ENCODE results near the gene SLC8A1. TPM values are rescaled to one million over a fixed set of nuclear protein-coding genes. Genes with fewer than 3 reads are reported as not detected.

Gene SLC8A1
- total and polyA plus RNA-seq, 10 of the 15 experiments (the other 5 are each of a cell fraction or from before 2014, with no cell fraction given), result under 0.01 to 1.2 (median 0.01) TPM; not detected in 3

- intact Hi-C loops (cut with micrococcal nuclease; ENCODE audit: unreplicated experiment), result no loop called here
- ATAC-seq, result no peak
- Histone ChIP-seq H3K9me3 (replicated peaks; ENCODE audit: control insufficient read depth, insufficient read depth, low read length) (no peaks in the 10 kb centered on the region), H3K4me2 (ENCODE audit: control insufficient read depth, insufficient read depth) (no peak overlapping the region), H3K27me3 (replicated peaks in 1 of 2; ENCODE audit: control insufficient read depth in 2 of 2, insufficient read depth in 2 of 2, low read length in 1 of 2) (no peaks in the 10 kb centered on the region; a peak in 2 of 4 replicates), H3K79me2 (ENCODE audit: control insufficient read depth, insufficient read depth, low read length) (no peaks in the 10 kb centered on the region), H4K20me1 (ENCODE audit: control insufficient read depth, insufficient read depth) (no peaks in the 10 kb centered on the region), H3K9ac (ENCODE audit: control insufficient read depth, insufficient read depth, low read length) (no peak overlapping the region), H3K4me1 (ENCODE audit: control insufficient read depth, insufficient read depth, low read length) (no peaks in the 10 kb centered on the region), H2AFZ (ENCODE audit: control insufficient read depth, low read depth, low read length) (no peak overlapping the region), H3K36me3 (ENCODE audit: control insufficient read depth in 2 of 2, insufficient read depth in 2 of 2, low read length in 1 of 2) (no peaks in the 10 kb centered on the region), H3K4me3 (no peak overlapping the region), H3K27ac (ENCODE audit: control insufficient read depth, insufficient read depth) (no peak overlapping the region)
- TF ChIP-seq IRF4 (IDR thresholded peaks at IDR 0.05; ENCODE audit: low read depth, low read length) (no peak), RFX5 (IDR thresholded peaks at IDR 0.05; ENCODE audit: low read depth, low read length) (no peak), SMAD5 (IDR thresholded peaks at IDR 0.05; ENCODE audit: low read depth) (no peak), FOS (IDR thresholded peaks at IDR 0.05; ENCODE audit: borderline replicate concordance, extremely low read depth, insufficient read length) (no peak)
- POLR2A ChIA-PET, result no interaction called here
- in situ Hi-C loops (cut with MboI), result no loop called here
- no peak for DNase-seq (ENCODE audit: low read depth, low spot score)
- BruUV-seq (replicated peaks), result no TSS peak
- SMC1A ChIA-PET (ENCODE audit: uncharacterized antibody, unreplicated experiment), result interaction anchor here (1.3 kb wide), 2 partner anchors 9 to 13 kb away, joined by 3 to 6 read pairs; no protein-coding TSS in a partner anchor
- CTCF ChIA-PET, result no interaction called here
- RAD21 ChIA-PET (ENCODE audit: unreplicated experiment), result no interaction called here
- FAIRE-seq, result no peak
Observed at GRCh38 chr2:40144022-40144421, 307.9 kb downstream of the SLC8A1 start.

GRCh38 chr2:40138314-40138713 lies 313.6 kb downstream of the SLC8A1 start:
- Histone ChIP-seq H3K9me3 (replicated peaks; ENCODE audit: control insufficient read depth, insufficient read depth, low read length) (no peaks in the 10 kb centered on the region), H3K79me2 (ENCODE audit: control insufficient read depth, insufficient read depth, low read length) (no peaks in the 10 kb centered on the region), H2AFZ (ENCODE audit: control insufficient read depth, low read depth, low read length) (no peak overlapping the region), H3K4me3 (no peak overlapping the region), H3K27me3 (replicated peaks in 1 of 2; ENCODE audit: control insufficient read depth in 2 of 2, insufficient read depth in 2 of 2, low read length in 1 of 2) (no peaks in the 10 kb centered on the region; a peak in 2 of 4 replicates), H3K36me3 (ENCODE audit: control insufficient read depth in 2 of 2, insufficient read depth in 2 of 2, low read length in 1 of 2) (no peaks in the 10 kb centered on the region), H3K27ac (ENCODE audit: control insufficient read depth, insufficient read depth) (no peak overlapping the region), H3K4me1 (ENCODE audit: control insufficient read depth, insufficient read depth, low read length) (no peaks in the 10 kb centered on the region), H3K9ac (ENCODE audit: control insufficient read depth, insufficient read depth, low read length) (no peak overlapping the region), H4K20me1 (ENCODE audit: control insufficient read depth, insufficient read depth) (no peaks in the 10 kb centered on the region), H3K4me2 (ENCODE audit: control insufficient read depth, insufficient read depth) (no peak overlapping the region)
- no peak for DNase-seq (ENCODE audit: low read depth, low spot score)
- SMC1A ChIA-PET (ENCODE audit: uncharacterized antibody, unreplicated experiment), result no interaction called here
- 0% methylated on average over 1 of the region's 1 CpG for WGBS (ENCODE audit: insufficient coverage, insufficient replicate concordance, low lambda C conversion rate, missing lambda C conversion rate)
- FAIRE-seq, result no peak
- TF ChIP-seq EZH2 (IDR thresholded peaks at IDR 0.05; ENCODE audit: borderline replicate concordance, control insufficient read depth, low read depth, low read length), result no peak
- in situ Hi-C loops (cut with MboI) (no loop called here), intact Hi-C loops (cut with micrococcal nuclease; ENCODE audit: unreplicated experiment) (no loop called here)
- no peak for ATAC-seq
- RAD21 ChIA-PET (ENCODE audit: unreplicated experiment), result no interaction called here
- POLR2A ChIA-PET, result no interaction called here
- no TSS peak for BruUV-seq (replicated peaks)
- CTCF ChIA-PET, result interaction anchor here (1.0 kb wide), 1 partner anchor 13 kb away, joined by 3 read pairs; no protein-coding TSS in a partner anchor

Data from GM12878 (cell line).